GM21515 (cell line): ENCODE measurements around the gene WDR27.
"Not testable (repeated sequence)": the region's sequence is repeated elsewhere in the genome, so short reads cannot be mapped to it uniquely, and the experiment has no call there.

ENCODE experiments used
- ATAC-seq: cut with Tn5 transposase; IDR thresholded peaks from one replicate; pipeline ENCODE4 v1.9.1; 2021; ENCODE audit not compliant: unreplicated experiment

The WDR27 gene

DNA sequence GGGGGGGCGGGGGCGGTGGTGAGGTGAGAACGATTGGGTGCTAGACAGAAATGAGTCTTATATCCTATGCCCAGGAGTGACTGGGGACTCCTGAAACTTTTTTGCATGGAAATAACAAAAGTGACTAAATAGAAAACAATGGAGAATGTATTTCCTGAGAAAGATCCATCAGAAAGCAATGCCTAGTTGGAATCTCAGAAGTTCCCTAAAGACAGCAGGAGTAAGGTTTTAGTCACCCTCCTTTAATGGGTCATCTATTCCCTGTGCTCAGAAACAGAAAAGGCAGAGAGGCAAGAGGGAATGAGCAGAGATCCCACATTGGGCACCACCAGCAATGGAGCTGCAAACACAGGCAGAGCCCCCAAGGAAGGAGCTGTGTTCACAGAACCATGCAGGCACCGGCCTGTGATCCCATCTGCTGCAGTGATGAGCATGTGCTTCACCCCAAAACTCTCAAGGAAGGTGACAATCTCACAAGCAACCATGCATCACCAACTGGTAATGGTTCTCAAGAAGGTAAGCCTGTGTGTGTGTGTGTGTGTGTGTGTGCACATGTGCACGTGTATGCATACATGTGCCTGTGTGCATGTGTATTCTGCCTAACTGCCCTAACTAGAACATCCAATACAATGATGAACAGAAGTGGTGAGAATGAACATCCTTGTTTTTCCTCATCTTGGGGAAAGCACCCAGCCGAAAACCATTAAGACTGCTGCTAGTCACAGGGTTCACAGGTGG, 168.4 kb downstream of the WDR27 start:
- no peak for ATAC-seq

DNA sequence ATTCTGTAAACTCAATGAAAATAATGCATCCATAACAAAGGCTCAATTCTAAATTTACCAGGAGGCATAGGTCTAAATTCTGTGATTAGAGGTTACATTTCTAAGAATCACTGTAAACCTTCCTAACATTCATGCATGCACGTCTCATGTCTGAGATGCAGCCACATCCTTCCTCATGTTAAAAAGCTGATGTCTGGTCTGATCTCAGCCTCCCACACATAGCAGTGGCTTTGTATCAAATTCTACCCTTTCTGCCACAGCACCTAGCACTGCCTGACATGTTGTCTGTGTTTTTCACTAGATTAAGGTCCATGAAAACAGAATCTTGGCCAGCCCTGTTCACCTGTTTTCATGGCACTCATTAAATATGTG, 171.1 kb downstream of the WDR27 start:
- no peak for ATAC-seq

DNA sequence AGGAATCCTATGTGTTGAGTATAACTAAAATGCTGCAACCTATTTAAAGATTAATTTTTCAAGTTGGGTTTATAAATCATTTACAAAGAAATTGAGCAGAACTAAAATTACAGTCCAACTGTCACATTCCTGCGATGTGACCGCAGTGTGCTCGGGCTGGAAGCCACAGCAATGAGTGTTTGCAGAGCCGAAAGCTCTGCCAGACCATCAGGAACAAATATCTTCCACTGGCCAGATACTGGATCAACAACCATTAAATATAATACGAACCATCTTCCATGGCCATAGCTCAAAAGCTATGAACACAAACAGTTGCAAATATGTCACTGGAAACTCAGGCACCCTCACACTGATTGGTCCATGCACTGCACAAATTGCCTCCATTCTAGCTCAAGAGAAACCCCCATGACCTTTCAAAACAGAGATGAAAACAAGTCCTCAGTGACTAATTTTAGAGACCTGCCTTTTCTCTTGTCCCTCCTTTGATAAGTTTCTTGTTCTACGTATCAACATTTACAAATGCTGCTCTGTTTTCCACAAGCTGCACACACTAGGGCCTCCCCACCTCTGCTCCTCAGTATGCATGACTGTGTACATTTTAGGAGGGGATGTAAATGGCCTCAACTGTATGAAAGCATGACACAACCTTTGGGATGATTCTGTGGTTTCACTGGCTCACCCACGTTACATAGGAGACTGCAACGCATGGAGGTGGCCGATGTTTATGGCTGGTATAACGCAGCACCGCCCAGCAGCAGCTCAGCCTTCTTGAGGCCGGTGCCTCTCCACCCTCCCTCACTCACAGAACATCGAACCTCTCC, 171.7 kb downstream of the WDR27 start:
- ATAC-seq: no peak

DNA sequence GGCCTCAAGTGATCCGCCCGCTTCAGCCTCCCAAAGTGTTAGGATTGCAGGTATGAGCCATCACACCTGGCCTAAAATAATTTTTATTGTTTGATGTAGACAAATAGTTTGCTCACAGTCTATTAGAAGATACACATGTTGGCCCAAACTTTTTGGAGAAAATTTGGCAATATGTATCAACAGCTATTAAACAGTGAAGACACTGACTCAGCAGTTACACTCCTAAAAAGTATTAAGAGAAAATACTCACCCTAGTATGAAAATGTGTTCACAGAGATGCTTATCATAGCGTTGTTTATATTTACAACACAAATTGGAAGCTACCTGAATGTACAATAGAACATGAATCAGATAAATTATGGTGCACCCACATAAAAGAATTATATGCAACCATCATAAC, 173.1 kb downstream of the WDR27 start:
- no peak for ATAC-seq

DNA sequence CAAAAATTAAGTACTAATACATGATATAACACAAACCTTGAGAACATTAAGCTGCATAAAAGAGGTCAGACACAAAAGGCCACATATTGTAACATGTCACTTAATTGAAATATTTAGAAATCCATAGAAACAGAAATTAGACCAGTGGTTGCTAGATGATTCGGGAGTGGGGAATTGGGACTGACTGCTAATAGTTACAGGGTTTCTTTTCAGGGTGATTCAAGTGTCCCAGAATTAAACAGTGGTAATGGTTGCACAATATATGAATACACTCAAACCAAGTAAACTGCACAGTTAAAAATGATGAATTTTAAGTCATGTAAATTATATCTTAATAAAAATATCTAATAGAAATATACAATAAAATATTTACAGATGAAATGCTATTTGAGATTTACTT, 174.5 kb downstream of the WDR27 start:
- no peak for ATAC-seq

DNA sequence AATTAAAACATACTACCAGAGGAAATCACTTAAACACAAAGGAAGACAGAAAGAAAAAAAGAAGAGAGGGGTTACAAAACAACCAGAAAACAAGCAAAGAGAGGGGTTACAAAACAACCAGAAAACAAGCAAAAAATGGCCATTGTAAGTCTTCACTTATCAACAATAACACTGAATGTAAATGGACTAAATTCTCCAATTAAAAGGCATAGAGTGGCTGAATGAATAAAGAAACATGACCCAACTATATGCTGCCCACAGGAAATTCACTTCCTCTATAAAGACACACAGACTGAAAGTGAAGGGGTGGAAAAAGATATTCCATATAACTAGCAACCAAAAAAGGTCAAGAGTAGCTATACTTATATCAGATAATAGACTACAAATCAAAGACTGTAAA, 180.0 kb downstream of the WDR27 start:
- ATAC-seq: no peak

DNA sequence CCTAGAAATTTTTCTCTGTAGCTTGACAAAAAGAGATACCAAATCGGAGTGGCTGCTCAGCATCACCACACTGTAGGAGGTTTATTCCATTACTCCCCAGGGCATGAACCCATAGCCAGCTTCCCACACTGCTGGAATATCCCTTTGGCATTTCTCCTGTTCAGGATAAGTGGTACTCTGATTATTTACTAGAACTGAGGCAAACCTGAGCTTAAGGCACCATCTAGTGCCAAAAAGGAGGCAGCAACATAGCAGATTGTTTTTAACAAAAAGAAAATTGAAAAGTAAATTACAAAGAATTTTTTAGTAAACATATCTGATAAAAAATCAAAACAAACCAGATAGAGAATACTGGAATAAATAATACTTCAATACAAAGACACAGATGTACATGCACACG, 181.7 kb downstream of the WDR27 start:
- no peak for ATAC-seq

DNA sequence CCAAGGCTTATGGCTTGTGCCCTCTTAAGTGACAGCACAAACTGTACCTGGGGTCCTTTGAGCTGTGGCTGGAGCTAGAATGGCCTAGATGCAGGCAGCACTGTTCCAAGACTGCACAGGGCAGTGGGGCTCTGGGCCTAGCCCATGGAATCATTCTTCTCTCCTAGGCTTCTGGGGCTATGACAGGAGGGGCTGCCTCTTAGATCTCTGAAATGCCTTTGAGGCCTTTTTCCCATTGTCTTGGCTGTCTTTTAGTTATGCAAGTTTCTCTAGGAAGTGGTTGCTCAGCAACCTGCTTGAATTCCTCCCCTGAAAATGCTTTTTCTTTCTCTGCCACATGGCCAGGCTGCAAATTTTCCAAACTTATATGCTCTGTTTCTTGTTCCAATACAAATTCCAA, 183.4 kb downstream of the WDR27 start:
- no peak for ATAC-seq

DNA sequence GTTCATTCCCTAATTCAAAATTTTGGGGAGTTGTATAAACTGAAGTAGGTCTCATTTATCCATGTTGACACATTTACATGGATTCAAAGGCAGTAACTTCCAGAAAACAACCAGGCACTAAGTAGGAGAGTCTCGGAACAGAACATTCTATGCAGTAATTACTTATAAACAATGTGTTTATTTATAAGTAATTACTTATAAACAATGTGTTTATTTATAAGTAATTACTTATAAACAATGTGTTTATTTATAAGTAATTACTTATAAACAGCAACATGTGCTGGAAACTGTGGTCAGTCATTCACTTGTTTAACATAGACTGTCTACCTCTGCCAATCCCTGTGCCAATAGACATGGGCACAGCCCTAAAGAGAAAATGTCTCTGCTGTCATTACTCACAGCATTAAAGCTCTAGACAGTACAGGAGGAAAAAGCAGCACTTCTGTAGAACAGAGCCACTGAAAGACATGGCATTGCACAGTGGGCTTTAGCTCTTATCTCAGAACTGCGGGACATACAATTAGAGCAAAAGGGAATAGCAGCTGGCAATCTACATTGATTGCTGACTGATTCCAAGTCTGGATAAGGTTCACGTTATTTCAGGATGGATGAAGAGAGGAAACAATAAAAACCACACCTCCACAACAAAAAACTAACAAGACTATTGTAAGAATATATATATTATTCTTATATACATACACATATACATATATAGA, 188.2 kb downstream of the WDR27 start:
- no peak for ATAC-seq

DNA sequence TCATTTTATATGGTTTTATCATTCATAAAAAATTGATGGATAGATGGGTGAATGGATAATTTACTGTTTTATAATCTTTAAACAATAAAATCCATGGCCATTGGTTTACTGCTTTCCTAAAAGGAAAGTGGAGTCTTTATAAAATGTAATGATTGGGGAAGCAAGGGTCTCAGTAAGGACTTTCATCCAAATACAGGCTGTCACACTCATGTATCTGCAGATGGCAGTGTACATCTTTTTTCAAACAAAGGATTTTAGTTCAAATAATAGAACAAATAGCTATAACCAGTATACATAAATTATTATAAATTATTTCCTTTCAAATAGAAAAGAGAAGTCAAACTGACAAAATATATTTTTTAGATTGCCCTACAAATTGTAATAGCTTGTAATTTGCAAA, 190.0 kb downstream of the WDR27 start:
- not testable (repeated sequence) for ATAC-seq

DNA sequence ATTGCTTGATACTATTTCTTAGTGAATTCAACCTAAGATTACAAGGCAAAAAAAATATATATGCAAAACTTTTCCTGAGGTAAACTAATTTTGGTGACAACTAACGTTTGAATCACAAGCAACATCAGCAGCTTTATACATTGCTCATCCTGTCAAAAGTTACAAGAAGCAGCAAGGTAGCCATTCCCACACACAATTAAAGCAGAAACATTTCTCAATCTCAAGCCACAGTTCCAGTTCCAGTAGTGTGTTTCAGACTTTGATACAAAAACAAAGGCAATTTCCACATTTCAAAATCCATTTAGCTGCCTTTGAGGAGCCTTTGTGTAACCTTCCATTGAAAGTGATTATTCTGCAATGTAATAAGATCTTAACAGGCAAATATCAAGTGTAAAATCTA, 191.0 kb downstream of the WDR27 start:
- no peak for ATAC-seq

DNA sequence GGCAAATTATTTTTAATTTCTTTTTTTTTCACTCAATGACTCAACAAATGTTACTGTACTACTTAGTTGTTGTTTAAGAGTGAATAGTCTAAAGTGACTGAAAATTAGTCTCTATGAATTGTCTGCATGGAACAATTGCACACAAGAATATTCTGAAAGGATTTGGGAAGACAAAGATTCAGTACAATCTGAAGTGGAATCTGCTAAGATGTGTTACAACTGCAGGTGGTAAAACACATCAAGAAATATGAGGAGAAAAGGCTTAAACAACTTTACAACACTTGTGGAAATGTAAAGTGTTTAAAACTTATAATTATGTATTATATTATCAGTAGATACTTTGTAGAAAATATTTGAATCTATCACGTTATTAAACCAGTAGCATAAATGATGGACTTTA, 193.4 kb downstream of the WDR27 start:
- no peak for ATAC-seq

DNA sequence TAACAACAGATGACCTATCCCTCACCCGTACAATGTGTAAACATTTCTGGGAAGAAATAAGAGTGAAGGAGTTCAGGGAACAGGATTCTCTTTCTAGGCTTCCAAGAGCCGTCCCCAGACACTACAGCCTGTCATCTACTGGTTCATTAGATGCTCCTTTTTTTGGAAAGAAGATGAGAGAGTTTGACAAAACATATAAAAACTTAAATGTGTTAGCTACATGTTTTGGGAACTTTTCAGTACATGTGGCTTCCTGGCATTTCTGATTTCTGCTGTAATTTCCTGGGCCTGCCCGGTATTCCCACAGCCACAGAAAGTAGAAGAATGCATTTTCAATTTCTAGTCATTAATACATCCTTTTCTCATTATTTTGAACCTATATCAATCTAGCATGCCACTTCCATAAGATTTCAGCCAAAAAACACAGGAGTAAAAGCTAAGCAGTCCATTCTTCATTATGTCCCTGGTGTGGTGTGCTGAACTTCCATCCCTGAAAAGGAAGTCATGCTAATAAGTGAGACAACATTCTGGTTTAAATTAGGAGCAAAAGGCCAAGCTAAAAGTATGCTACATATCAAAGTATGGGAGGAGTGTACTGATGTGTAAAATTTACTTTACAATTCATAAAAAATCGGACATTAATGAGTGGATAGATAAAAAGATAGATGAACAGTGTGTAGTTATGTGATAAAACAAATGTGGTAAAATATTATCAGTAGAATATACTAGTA, 198.2 kb downstream of the WDR27 start:
- no peak for ATAC-seq

DNA sequence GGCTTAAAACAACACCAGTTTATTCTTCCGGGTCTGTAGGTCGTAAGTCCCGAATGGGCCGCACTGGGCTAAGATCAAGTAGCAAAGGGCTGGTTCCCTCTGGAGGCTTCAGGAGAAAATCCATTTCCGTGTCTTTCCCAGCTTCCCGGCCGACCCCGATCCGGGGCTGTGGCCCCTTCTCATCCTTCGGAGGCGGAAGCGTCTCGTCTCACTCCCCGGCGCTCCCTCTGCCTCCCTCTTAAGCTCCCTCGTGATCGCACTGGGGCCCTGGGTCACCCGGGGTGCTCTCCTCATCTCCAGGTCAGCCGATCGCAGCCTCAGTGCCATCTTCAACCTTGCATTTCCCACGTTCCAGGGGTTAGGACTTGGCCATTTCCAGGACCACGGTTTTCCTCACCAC, 199.4 kb downstream of the WDR27 start:
- ATAC-seq: no peak

DNA sequence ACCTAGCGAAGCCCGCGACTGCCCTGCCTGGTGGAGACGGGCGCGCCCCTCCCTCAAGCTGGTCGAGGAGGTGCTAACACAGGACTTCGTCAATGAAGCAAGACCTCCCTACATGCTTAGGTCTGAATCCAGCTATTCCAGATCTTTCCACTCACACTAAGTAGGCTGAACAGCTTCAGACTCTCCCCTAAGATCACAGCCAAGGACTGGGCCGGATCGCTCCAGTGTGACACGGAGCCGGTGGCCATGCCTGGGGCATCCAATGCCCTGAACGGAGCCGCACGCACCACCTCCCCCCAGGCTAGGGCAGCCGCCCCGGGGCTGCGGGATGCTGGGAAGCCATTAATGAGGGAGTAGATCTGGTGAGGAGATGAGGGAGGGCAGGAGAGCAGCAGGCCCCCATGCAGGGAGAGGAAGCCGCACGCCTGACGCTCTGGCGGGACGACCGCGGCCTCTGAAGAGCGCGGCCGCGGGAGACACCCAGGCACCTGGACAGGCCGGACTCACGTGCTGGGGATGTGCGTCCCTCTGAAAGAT, 200.0 kb downstream of the WDR27 start:
- ATAC-seq: no peak

DNA sequence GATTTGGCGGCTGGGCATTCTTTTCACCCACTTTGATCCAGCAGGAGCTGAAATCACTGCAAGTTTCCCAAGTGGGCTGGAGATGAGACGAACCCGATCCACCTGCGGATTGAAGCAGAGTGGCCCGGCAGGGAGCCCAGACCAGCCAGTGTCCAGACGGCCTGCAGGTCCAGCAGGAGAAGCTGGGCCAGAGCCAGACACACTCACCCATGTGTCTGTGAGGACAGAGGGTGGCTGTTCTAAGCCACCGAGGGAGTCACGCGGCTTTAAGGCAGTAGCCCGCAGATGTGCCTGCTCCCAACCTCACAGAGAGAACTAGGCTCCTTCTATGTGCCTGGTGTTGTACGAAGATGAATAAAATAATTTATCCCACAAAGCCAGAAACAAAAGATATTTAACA, 200.7 kb downstream of the WDR27 start:
- ATAC-seq: no peak

DNA sequence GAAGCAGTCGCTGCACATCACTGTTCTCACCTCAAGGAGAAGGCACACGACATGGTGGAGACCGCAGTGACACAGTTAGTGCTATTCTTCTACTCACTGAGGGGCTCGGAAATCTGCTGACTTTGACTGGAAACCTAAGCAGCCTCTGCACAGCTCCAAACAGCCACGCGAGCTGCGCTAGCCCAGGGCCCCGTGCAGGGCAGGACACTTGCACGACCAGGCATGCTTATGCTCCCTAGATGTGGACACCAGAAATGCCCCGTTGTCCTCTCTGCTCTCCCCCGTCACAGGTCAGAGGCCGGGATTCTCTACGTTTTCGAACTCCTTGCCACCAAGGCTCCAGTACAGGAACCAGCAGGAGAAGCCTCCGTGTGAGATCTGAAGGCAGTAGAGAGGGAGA, 201.1 kb downstream of the WDR27 start:
- ATAC-seq: no peak

DNA sequence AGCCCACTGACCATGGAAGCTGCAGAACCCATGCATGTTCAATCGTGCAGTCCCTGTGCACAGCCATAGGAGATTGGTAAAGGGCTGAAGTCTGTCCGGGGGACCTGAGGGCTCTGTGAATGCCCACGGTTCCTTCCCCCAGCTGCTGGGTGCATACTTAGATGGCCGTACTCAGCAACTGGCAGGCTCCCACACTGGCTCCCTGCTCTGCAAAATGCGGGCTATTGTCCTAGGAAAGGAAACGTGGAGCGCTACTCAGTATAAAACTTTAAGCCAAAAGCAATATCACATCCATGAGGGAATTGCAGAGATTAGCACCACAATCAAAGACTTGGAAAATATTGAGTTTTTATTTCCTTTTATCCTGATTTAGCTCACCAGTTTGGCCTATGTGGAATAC, 202.0 kb downstream of the WDR27 start:
- no peak for ATAC-seq

DNA sequence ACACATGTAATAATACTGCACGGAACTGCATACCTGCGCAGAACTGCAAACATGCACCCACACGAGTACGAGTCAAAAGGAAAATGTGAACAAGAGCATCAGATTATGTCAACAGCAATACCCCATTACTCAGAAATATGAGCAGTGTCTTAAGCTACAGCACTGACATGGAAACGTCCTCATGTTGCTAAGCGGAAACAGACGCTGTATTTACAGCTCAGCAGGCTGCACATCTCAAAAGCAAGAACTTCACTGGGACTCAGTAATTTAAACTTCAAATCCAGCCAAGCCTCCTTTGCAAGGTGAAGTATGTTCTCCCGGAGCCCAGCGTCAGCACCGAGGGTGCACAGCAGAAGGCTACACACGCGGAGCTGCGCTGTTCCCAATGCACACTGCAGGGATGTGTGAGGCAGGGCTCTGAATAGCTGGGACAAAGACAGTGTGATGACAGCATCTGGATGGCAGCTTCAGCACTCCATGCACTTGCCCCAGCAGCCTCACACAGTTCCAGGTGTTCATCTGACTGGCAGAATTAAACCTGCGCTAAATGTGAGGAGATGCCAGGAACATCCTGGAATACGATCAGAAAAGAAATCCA, 202.8 kb downstream of the WDR27 start:
- ATAC-seq: no peak

DNA sequence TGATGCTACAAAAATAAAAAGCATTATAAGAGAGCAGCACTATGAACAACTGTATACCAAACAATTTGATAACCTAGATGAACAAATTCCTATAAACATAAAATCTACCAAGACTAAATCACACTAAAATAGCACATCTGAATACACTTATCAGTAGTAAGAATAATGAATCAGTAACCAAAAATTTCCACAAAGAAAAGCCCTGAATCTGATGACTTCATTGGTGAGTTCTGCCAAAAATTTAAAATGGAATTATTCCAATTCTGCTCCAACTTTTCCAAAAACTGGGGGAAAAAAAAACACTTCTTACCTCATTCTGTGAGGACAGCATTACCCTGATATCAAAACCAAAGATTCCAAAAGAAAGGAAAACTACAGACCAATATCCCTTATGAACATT, 206.2 kb downstream of the WDR27 start:
- no peak for ATAC-seq

DNA sequence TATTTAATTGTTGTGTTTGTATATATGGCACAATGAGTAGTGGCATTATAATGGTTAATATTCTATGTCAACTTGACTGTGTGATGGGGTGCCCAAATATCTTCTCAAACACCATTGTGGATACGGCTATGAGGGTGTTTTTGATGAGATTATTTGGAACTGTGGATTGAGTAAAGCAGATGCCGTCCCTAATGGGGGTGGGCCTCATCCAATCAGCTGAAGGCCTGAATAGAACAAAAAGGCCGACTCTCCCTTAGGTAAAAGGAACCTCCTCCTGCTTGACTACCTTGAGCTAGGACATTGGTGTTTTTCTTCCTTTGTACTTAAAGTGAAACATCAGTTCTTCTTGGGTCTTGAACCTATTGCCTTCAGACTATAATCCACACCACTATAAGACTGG, 207.8 kb downstream of the WDR27 start:
- ATAC-seq: no peak
